Activated CD4-positive, CD25-positive, alpha-beta regulatory T cell treated with anti-CD3 and anti-CD28 coated beads, Interleukin-2, amount 50 U/mL, for 24 hours (primary cell): ENCODE results near the gene BBS4.
"Not testable (repeated sequence)": the region's sequence is repeated elsewhere in the genome, so short reads cannot be mapped to it uniquely, and the experiment has no call there.

Source experiments
- ATAC-seq, 2 donors: fragments of 150-1000 bp; cut with Tn5 transposase; one replicate each; pipeline ENCODE4 v1.10.0; 2021; ENCODE audit warnings: mild to moderate bottlenecking in 1 of 2, moderate library complexity in 1 of 2

Gene BBS4, protein sequence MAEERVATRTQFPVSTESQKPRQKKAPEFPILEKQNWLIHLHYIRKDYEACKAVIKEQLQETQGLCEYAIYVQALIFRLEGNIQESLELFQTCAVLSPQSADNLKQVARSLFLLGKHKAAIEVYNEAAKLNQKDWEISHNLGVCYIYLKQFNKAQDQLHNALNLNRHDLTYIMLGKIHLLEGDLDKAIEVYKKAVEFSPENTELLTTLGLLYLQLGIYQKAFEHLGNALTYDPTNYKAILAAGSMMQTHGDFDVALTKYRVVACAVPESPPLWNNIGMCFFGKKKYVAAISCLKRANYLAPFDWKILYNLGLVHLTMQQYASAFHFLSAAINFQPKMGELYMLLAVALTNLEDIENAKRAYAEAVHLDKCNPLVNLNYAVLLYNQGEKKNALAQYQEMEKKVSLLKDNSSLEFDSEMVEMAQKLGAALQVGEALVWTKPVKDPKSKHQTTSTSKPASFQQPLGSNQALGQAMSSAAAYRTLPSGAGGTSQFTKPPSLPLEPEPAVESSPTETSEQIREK

DNA sequence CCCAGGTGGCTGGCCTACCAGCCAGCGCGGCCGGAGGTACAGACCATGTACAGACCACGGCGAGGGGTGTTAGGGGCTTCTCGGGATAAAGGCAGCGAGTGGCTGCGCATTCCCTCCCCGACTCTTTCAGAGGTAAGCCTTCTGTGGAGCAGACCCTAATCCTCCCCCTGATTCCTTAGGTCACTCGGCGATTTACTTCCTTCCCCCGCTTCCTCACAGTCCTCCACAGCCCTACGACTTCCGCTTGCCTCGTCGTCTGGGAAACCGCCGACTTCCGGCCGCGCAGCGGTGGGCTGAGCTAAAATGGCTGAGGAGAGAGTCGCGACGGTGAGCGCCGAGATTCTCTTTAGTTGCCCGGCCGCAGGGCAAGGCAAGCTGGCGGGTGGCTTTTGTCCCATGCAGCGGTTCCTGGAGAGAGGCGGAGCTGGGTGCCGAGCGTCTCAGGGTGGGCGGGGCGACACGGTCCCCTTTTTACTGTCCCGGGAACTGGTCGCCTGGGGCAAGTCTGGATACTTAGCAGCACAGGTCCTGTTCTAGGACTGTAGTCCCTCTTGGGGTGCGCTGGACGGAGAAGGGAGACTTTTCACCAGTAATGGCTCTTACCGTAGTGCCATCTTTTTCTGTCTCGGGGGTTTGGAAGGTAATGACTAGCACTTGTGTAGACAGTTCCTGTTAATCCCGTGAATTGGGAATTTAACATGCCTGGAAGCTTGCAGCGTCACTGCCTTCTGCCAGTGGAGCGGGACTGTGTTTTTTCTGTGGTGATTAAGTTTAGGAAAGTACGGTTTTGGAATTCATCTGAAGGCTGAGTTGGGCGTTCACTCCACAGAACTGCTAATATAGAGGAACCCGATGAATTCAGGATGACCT lies at the start of gene BBS4, which contains the start of gene HIGD2B:
Gene BBS4, plus strand, starts transcription at position 283 of the 870 bp plus-strand sequence. Its CDS starts 21 bp downstream, at position 304.
Gene HIGD2B, minus strand, starts transcription at position 258 of the 870 bp plus-strand sequence. CDS start 9,808 bp downstream, outside the sequence.
- ATAC-seq: peak; percentile 98

DNA sequence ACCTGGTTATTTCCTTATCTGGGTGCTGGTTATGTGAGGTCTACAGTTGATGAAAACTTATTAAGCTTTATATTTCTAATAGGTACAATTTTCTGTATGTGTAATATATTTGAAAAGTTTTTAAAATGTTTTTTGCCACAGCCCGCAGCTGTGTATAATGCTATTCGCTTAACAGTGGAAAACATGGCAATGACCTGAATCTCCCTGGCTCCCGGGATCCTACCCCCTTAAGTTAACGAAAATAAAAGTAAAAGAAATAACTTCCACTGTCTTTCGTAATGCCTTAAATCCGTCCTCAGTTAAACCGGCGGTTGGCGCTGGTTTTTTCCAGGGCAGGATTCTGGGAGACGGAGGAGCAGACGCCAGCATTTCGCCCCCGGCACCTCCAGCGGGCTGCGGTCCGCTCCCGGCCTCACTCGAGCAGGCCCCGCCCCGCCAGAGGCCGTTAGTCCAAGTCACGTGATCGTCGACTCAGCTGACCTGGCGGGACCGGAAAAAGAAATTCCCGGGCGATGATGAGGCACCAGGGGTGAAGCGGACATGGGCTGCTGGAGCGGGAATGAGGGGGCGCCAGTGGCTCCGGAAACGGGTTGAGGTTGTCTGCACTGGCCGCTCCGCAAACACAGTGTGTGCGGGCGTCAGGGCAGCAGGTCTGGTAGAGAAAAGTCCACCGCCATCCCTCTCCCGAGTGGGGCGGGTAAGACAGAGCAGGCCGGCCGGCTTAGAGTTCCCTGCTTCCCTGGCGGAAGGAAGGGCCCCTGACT lies 49.3 kb upstream of the BBS4 start:
- ATAC-seq: peak; percentile 68 to 69

DNA sequence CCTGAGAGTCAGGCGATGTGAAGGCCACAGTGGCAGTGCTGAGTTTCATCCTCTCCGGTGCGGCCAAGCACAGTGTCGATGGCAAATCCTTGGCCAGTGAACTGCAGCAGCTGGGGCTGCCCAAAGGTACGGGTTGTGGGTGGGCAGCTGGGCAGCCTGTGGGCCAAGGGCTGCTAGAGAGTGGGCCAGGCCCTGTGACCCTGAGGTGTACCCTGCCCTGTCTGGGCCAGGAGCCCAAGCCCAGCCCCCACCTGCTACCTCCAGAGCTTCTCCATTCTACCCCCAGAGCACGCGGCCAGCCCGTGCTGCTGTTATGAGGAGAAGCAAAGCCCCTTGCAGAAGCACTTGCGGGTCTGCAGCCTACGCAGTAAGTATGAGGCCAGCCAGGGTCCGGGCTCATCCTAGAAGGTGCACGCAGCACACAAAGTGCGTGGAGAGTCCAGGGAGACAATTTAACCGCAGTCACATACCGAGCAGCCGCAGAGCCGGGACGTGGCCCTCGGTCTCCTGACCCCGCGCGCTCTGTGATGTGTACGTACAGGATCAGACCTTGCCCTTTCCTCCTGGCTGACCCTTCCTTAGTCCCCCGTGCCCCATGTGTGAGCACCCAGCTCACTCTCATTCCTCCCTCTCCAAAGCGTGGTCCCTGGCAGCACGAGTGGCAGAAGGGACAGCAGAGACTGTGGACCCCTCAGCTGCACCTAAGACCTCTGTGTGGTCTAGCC lies 46.1 kb upstream of the BBS4 start:
- ATAC-seq: not testable (repeated sequence)

DNA sequence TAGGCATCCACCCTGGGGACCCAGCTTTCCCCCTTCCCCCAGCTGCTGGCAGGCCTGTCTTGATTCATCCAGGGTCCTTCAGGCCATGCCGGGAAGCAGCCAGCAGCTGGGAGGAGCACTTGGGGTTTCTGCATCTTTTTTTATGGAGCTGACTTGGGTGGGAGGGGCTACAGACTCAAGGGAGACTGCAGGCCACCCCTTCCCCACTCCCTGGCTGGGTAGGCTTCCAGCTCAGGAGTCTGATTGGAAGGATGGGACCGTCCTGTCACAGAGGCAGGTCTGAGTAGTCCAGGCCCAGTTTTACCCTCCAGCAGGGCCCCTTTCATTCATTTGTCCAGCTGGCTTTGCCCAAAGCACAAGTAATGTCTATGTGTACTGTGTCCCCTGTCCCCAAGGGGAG lies 43.7 kb upstream of the BBS4 start:
- not testable (repeated sequence) for ATAC-seq

DNA sequence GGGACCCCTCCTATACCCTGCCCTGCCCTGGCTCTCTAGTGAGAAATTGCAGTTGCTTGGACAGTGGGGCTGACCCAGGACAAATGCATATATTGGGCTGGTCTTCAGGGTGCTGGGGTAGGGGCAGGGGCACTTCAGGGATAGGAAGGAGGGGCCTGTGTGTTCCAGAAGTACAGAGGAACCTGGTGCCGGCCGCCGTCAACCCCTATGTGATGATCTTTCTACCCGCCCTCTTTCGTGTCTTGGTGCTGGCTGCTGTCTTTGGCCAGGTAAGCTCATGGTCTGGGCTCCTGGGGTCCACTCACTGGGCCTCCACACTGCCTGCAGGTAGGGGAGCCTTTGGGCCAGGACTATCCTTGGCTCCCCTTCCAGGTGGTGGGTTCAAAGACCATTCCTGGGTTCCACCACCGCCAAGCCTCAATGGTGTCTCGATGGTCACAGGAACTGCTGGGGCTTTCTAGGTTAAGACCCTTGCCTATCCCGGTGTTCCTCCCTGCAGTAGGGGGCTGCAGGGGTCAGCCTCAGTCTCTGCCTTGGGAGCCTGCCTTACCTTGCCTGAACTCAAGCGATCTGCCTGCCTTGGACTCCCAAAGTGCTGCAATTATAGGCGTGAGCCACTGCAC lies 37.3 kb upstream of the BBS4 start:
- ATAC-seq: not testable (repeated sequence)

DNA sequence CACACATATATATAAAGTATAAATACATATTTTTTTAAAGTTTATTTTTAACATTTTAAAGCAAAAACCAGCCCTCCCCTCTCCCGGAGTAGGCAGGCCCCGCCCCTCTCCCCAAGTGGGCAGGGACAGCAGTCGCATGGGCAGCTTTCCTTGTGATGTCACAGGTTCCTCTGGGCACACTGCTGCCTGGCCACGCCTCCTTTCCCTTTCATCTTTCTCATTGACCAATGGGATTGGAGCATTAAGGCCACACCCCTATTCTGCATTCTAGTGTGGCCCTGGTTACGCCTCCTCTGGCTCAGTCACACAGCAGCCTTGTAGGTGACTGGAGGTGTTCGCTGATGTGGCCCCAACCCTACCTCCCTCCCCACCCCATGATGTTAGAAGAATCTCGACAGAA lies 31.6 kb upstream of the BBS4 start, which contains the start of gene GOLGA6B:
Gene GOLGA6B, plus strand, starts transcription at position 301 of the 400 bp plus-strand sequence. Its CDS starts 41 bp downstream, at position 342.
- not testable (repeated sequence) for ATAC-seq

DNA sequence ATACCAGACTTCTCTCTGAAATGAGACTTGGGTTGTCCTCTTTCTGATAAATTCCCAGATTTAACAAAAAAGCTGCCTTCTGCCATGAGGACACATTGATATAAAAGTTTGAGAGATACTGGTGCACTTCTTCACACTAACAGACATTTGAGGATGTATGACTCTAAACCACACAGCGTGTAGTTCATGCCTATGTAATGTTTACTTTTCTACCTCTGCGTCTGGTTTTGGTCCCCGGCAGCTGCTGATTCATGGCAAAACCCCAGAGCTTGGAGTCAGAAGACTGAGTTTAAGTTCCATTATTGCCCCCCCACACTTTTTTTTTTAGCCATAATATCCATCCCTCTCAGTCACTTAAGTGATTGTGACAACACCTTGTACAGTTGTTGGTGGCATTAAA lies 30.0 kb upstream of the BBS4 start:
- ATAC-seq: not testable (repeated sequence)

DNA sequence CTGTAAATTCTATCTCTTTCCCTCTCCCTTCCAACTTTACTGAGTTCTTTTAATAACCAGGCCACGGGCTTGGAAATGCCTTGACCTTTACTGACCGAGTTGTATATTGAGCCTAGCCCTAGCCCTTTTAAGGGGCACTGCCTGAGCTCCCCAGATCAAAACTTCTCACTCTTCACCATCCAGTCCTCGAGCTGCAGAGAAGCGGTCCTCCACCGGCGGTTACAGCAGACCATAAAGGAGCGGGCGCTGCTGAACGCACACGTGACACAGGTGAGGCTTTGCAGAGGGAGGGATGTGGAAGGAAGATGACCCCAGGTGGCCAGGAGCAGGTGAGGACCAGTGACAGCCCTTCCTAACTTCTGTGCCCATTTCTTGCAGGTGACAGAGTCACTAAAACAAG lies 24.9 kb upstream of the BBS4 start:
- not testable (repeated sequence) for ATAC-seq

DNA sequence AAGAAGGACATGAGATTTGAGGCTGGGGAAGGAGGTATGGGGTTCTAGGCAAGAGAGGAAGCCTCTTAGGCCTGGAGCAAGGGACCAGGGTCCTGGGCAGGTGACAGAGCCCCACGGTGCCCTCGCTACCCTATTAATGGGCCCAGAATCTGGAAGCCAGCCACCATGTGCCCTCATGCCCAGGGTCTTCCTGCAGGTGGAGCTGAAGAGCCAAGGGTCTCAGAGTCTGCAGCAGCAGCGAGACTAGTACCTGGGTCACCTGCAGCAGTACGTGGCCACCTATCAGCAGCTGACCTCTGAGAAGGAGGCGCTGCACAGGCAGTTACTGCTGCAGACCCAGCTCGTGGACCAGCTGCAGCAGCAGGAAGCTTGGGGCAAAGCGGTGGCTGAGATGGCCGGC lies 22.1 kb upstream of the BBS4 start:
- ATAC-seq: not testable (repeated sequence)

DNA sequence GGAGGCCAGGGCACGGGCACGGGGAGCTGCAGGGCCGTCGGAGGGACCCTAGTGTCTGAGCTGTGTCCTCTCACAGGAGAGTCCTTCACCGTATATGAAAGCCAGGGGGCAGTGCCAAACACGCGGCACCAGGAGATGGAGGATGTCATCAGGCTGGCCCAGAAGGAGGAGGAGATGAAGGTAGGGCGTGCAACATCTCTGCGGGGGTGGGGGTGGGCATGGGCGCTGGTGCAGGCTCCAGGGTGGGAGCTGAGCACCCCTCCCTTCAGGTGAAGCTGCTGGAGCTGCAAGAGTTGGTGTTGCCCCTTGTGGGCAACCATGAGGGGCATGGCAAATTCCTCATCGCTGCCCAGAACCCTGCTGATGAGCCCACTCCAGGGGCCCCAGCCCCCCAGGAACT lies 20.3 kb upstream of the BBS4 start:
- ATAC-seq: not testable (repeated sequence)

DNA sequence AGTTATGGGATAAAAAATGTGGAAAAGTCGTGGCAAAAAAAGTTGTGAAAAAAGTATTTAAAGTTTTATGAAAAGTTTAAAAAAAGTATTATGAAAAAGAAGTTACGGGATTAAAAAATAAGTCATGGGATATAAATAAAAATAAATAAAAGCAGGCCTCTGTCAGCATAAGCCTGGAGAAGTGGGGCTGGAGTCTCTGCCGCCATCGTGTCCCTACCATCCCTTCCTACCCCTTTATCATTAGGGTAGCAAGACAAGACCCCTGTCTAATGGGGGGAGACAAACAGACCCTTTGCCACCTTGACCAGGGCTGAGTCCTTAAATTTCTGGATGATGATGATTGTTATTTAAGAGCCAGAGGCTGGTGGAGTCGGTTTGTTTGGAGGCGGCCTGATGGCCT lies 16.2 kb upstream of the BBS4 start:
- not testable (repeated sequence) for ATAC-seq

DNA sequence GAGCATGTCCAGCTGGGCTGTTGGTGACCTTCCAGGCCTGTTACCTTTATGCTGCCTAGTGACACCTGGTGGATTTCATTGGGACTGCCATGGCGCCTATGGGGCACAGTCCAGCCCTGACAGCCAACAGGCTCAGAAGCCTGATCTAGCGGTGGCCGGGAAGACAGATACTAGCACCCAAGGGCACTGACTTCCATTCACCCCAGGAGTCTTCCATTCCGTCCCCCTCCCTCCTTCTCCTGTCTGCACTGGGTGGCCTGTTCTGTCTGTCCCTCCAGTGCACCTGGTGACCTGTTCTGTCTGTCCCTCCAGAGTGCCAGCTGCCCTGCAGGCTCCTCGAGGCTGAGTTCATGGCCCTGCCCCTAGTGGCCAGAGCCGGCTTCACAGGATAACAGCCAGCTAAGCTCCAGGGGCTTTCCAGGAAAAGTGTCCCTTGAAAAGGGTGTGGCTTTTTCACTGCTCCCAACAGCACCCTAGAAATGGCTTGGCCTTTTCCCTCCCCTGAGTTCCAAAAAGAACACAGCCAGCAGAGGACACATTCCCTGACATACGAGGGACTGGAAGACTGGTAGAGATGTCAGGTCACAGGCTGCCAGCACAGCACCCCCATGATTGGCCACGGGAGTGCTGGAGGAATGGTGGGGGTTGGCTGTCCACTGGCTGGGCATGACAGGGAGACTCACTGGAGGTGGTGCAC lies 15.2 kb upstream of the BBS4 start:
- ATAC-seq: peak; percentile 93 to 94

DNA sequence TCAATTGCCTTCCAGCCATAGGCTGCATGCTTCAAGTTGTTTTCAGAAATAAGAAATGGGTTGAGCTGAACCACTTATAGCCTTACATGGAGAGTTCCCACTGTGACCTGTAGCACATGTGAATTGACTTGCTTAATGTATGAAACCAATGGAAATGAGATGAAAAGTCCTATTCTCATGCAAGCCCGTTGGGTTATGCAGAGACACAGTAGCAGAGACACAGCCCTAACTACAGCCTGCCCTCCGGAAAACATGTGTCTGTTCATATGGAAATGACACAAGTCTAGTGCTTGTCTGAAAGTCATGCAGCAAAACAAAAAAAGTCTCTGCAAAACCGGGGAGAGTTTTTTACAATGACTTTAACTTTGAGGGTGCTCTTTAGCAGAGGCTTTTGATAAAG lies 14.5 kb upstream of the BBS4 start:
- ATAC-seq: no peak

DNA sequence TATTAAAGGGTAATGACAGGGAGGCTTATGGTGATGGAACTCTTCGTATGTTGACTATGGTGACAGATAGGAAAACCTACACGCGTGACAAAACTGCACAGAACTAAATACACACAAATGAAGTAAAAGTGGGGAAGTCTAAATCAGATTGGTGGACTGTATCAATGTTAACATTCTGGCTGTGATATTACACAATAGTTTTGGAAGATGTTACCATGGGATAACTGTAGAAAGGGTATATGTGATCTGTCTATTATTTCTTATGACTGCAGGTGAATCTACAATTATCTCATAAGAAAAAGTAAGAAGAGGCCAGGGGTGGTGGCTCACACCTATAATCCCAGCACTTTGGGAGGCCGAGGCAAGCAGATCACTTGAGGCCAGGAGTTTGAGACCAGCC lies 9.2 kb upstream of the BBS4 start:
- ATAC-seq: no peak

DNA sequence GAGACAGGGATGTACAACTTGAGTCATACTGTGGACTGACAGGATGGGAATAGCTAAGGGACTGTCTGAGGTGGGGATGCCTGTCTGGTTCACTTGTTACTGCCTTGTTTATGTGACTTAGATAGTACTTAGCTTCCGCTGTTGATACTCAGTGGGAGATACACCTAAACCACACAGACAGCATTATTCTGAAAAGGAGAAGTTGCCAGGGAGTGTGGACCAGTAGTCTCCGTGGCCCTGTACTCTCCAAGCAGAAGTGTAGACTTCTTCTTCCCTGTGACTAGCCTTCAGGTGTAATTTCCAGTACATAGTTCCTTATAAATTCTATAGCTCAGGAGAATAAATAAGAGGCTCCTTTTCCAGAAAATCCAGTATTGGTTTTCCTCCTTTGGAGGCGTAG lies 5.1 kb upstream of the BBS4 start:
- no peak for ATAC-seq

DNA sequence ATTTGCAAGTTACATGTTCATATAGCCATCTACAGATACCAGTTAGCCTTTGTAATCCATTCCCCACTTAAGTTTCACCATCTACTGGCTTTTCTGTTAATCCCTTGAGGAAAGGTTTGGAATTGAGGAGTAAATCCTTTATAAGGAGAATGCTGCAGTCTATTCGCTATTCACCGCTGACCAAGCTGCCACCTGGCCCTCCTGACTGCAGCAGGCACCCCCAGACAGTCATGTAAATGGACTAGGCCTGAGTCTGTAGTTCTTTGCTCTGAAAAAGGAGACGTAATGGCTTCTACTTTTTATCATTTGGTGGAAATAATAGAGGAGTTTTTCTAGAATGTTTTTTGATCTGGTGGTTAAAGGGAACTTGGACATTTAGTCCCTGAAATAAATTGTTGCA lies 3.2 kb upstream of the BBS4 start:
- ATAC-seq: no peak

DNA sequence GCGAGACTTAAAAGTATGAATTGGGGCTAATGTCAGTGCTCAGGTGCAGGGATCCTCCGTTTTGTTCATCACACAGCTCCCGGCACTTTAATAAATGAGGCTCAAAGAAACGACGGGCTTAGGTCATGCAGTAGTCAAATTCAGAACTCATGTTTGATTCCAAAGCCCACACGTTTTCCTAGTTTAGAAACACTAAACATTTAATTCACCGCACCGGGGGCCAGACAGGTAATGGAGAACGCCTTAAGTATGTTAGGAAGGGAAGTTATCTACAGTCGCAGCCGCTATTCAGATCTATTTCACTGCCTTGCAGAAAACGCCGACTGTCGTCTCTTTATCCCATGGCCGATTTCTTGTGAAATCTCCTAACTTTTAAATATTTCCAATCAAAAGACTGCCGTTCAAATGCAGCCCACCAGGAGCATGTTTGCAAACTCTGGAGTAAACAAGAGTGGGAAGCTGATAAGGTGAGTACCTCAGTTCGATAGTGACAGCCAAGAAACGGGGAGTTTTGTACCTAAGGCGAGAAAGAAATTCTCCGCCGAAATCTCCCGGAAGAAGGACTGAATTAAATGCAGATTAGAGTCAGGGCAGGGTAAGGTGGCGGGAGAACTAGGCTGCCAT lies 594 bp upstream of the BBS4 start:
- ATAC-seq: no peak

DNA sequence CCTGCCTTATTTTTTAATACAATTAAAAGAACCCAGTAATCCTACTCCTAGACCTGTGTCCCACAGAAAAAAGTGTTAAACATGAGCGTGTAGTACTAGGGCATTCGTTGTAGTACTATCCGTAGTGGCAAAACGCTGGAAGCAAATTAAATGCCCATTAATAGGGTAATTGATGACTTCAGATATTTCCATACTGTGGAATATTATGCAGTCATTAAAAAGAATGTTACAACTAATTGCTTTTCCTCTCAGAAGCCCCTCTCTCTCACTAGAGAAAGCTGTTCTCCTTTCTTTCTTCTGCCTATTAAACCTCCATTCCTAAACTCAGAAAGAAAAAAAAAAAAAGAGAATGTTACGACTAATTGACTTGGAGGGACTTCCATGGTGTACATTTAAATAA lies 2.7 kb downstream of the BBS4 start:
- no peak for ATAC-seq

DNA sequence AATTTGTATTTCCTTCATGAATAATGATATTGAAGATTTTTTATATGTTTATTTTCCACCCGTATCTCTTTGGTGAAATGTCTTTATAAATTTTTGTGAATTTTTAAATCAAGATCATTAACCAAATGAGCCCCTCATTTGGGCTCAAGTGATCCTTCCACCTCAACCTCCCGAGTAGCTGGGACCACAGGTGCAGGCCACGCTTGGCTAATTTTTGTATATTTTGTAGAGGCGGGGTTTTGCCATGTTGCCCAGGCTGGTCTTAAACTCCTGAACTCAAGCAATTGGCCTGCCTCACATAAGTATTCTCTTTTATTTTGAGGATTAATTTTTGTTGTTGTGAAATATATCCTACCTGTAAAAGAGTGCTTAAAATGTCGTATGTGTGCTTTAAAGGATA lies 4.9 kb downstream of the BBS4 start:
- no peak for ATAC-seq

DNA sequence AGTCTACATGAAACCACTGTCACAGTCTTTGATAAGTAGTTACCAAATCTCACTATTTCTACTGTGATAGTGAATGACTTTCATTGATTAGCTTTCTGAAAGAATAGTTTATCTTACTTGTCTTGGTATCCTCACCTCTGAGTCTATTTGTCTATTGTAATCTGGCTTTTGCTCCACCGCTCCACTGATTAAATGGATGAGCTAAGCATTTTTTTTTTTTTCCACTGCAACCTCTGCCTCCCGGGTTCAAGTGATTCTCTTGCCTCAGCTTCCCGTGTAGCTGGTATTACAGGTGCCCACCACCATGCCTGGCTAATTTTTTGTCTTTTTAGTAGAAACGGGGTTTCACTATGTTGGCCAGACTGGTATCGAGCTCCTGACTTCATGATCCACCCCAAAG lies 12.9 kb downstream of the BBS4 start:
- no peak for ATAC-seq
